WTC11 (cell line): Measurements from ENCODE around the gene NFS1. TPM values are rescaled to one million over a fixed set of nuclear protein-coding genes. Genes with fewer than 3 reads are reported as not detected.

Experiments
- ATAC-seq: fragments of 200-7000 bp; cut with Tn5 transposase; 2 replicates; pipeline ENCODE4 v1.10.0; 2021; ENCODE audit warnings: mild to moderate bottlenecking, moderate library complexity
- CTCF ChIA-PET: fragments of 300-600 bp; sonication (Branson Sonifier 250); formaldehyde crosslinking; loops from one replicate; lab custom pipeline; 2021; ENCODE audit warnings: antibody characterized with exemption; lab: Charles Lee
- POLR2A ChIA-PET: fragments of 350-600 bp; sonication (Branson Sonifier 250); formaldehyde crosslinking; loops from one replicate; lab custom pipeline; 2021; ENCODE audit warnings: antibody characterized with exemption; lab: Charles Lee
- DNase-seq: peaks from one replicate; pipeline ENCODE4 v3.0.0; 2021; ENCODE audit warnings: low spot score
- H3K27ac Mint-ChIP-seq: 2 replicates; pipeline ENCODE4 v1.8.0; 2021; ENCODE audit warnings: mixed read lengths
- H3K27me3 Mint-ChIP-seq: 2 replicates; pipeline ENCODE4 v1.8.0; 2021; ENCODE audit warnings: low read depth, mild to moderate bottlenecking, moderate library complexity, mixed read lengths
- H3K36me3 Mint-ChIP-seq: 2 replicates; pipeline ENCODE4 v1.8.0; 2021; ENCODE audit warnings: mixed read lengths
- H3K4me1 Mint-ChIP-seq: 2 replicates; pipeline ENCODE4 v1.8.0; 2022; ENCODE audit warnings: mixed read lengths
- H3K4me3 Mint-ChIP-seq: 2 replicates; pipeline ENCODE4 v1.8.0; 2021; ENCODE audit warnings: mild to moderate bottlenecking, moderate library complexity, mixed read lengths
- H3K9me3 Mint-ChIP-seq: 2 replicates; pipeline ENCODE4 v1.8.0; 2021; ENCODE audit warnings: mixed read lengths
- AR ChIP-seq: fragments of 250-450 bp; sonication (Bioruptor Pico); IDR thresholded peaks from 2 replicates; pipeline ENCODE4 v1.9.0; 2021; ENCODE audit warnings: mild to moderate bottlenecking
- ATF1 ChIP-seq: sonication (generic); formaldehyde crosslinking; IDR thresholded peaks from 2 replicates; pipeline ENCODE4 v1.8.1; 2023; ENCODE audit warnings: mild to moderate bottlenecking, moderate library complexity, missing genetic modification reagents
- ATF2 ChIP-seq: sonication (generic); formaldehyde crosslinking; IDR thresholded peaks from 2 replicates; pipeline ENCODE4 v1.8.1; 2022; ENCODE audit warnings: low read depth, missing genetic modification reagents, borderline replicate concordance
- ATF3 ChIP-seq: sonication (generic); formaldehyde crosslinking; conservative IDR thresholded peaks from 2 replicates; pipeline ENCODE4 v1.8.1; 2022; ENCODE audit warnings: mild to moderate bottlenecking, missing genetic modification reagents
- CBFB ChIP-seq: sonication (generic); formaldehyde crosslinking; IDR thresholded peaks from 2 replicates; pipeline ENCODE4 v1.8.1; 2022; ENCODE audit warnings: mild to moderate bottlenecking, low read depth, missing genetic modification reagents
- ESRRA ChIP-seq: sonication (generic); formaldehyde crosslinking; IDR thresholded peaks from 2 replicates; pipeline ENCODE4 v1.8.1; 2022; ENCODE audit warnings: mild to moderate bottlenecking, missing genetic modification reagents, borderline replicate concordance
- GABPB1 ChIP-seq: sonication (generic); formaldehyde crosslinking; IDR thresholded peaks from 2 replicates; pipeline ENCODE4 v1.8.1; 2023; ENCODE audit warnings: mild to moderate bottlenecking, missing genetic modification reagents
- JUN ChIP-seq: sonication (generic); formaldehyde crosslinking; IDR thresholded peaks from 2 replicates; pipeline ENCODE4 v1.8.0; 2023; ENCODE audit warnings: mild to moderate bottlenecking, missing genetic modification reagents
- MLX ChIP-seq: sonication (generic); formaldehyde crosslinking; IDR thresholded peaks from 2 replicates; pipeline ENCODE4 v1.8.1; 2023; ENCODE audit warnings: mild to moderate bottlenecking, missing genetic modification reagents, moderate library complexity
- NFYB ChIP-seq: sonication (generic); formaldehyde crosslinking; conservative IDR thresholded peaks from 2 replicates; pipeline ENCODE4 v1.8.0; 2022; ENCODE audit warnings: low read depth, missing genetic modification reagents
- NR1H2 ChIP-seq: sonication (generic); formaldehyde crosslinking; IDR thresholded peaks from 2 replicates; pipeline ENCODE4 v1.9.0; 2021; ENCODE audit warnings: mild to moderate bottlenecking, moderate library complexity, missing genetic modification reagents
- PRDM15 ChIP-seq: sonication (generic); formaldehyde crosslinking; IDR thresholded peaks from 2 replicates; pipeline ENCODE4 v1.8.0; 2022; ENCODE audit warnings: missing genetic modification reagents
- PREB ChIP-seq: sonication (generic); formaldehyde crosslinking; IDR thresholded peaks from 2 replicates; pipeline ENCODE4 v1.8.1; 2022; ENCODE audit warnings: mild to moderate bottlenecking, missing genetic modification reagents, moderate library complexity, borderline replicate concordance
- SMAD3 ChIP-seq: sonication (generic); formaldehyde crosslinking; IDR thresholded peaks from 2 replicates; pipeline ENCODE4 v1.8.0; 2022; ENCODE audit warnings: missing genetic modification reagents, mild to moderate bottlenecking, borderline replicate concordance
- ZBTB21 ChIP-seq: sonication (generic); formaldehyde crosslinking; IDR thresholded peaks from 2 replicates; pipeline ENCODE4 v1.8.1; 2023; ENCODE audit warnings: mild to moderate bottlenecking, missing genetic modification reagents, borderline replicate concordance
- ZNF219 ChIP-seq: sonication (generic); formaldehyde crosslinking; IDR thresholded peaks from 2 replicates; pipeline ENCODE4 v1.8.0; 2023; ENCODE audit warnings: missing genetic modification reagents, mild to moderate bottlenecking, borderline replicate concordance
- ZNF263 ChIP-seq: sonication (generic); formaldehyde crosslinking; IDR thresholded peaks from 2 replicates; pipeline ENCODE4 v1.8.1; 2022; ENCODE audit warnings: low read depth, mild to moderate bottlenecking, moderate library complexity, missing genetic modification reagents
- ZNF396 ChIP-seq: fragments of 250-450 bp; sonication (Bioruptor Pico); IDR thresholded peaks from 2 replicates; pipeline ENCODE4 v1.8.0; 2021; ENCODE audit warnings: mild to moderate bottlenecking, moderate library complexity, borderline replicate concordance
- ZNF425 ChIP-seq: fragments of 250-450 bp; sonication (Bioruptor Pico); conservative IDR thresholded peaks from 2 replicates; pipeline ENCODE4 v1.9.0; 2021; ENCODE audit warnings: mild to moderate bottlenecking
- ZNF532 ChIP-seq: fragments of 250-450 bp; sonication (Bioruptor Pico); IDR thresholded peaks from 2 replicates; pipeline ENCODE4 v1.9.0; 2021; ENCODE audit warnings: mild to moderate bottlenecking, borderline replicate concordance
- total RNA-seq: library from RNA; stranded (reverse); gene quantifications from 3 replicates; pipeline ENCODE4 v1.2.3, GENCODE V29; 2021

Gene NFS1
- total RNA-seq, 1 experiment from 2014 or later = 36.1 TPM

GRCh38 chr20:35700625-35701148 is 1.5 kb upstream of the NFS1 start:
- H3K36me3 Mint-ChIP-seq = peaks cover 33% of the 10 kb centered on the region
- CTCF ChIA-PET = interaction anchor here (0.8 to 1.2 kb wide), 2 partner anchors 82 to 254 kb away, joined by 3 to 4 read pairs; partner anchors contain the start of gene SCAND1
- POLR2A ChIA-PET = interaction anchor here (1.6 kb wide), 1 partner anchor 41 kb away, joined by 4 read pairs; the partner anchor contains the start of gene RBM39
- TF ChIP-seq PRDM15 (no peak), NR1H2 (CRISPR knock-in tag) (no peak), ZNF425 (CRISPR knock-in tag) (0 out of 2 replicates have a peak, but pooled peaks have one; percentile 43), AR (CRISPR knock-in tag) (no peak), ATF1 (CRISPR knock-in tag) (no peak), PREB (no peak), ZNF532 (CRISPR knock-in tag) (peak; percentile 60; the same call in 1 of the 2 replicates), ZBTB21 (CRISPR knock-in tag) (no peak), SMAD3 (CRISPR knock-in tag) (no peak), NFYB (CRISPR knock-in tag) (no peak), CBFB (CRISPR knock-in tag) (no peak), ESRRA (CRISPR knock-in tag) (no peak), MLX (CRISPR knock-in tag) (no peak), JUN (CRISPR knock-in tag) (no peak), ATF3 (CRISPR knock-in tag) (no peak), ATF2 (CRISPR knock-in tag) (no peak), GABPB1 (CRISPR knock-in tag) (peak; percentile 25), ZNF263 (CRISPR knock-in tag) (no peak), ZNF219 (CRISPR knock-in tag) (no peak), ZNF396 (CRISPR knock-in tag) (no peak)

More at GRCh38 chr20:35700625-35701148, 1.5 kb upstream of the NFS1 start:
- Mint-ChIP-seq H3K9me3 (no peaks in the 10 kb centered on the region), H3K27me3 (no peaks in the 10 kb centered on the region), H3K4me1 (peaks cover 19% of the 10 kb centered on the region), H3K4me3 (peak overlapping the region; percentile 93), H3K27ac (0 out of 2 replicates have a peak overlapping the region, but pooled peaks have one; percentile 14)
- ATAC-seq (no peak), DNase-seq (no peak)
